Left renal cortex interstitium (tissue), 4 donors: ENCODE data around the gene PTPRB. TPM values are rescaled to one million over a fixed set of nuclear protein-coding genes. Genes with fewer than 3 reads are reported as not detected.
A peak's percentile ranks its signal among the peaks of the same experiment; 100 is the strongest.

Source experiments
- DNase-seq, 4 donors: peaks; one replicate each; pipeline ENCODE4 v3.0.0-alpha.2; 2013; ENCODE audit warnings: low read depth in 4 of 4, low spot score in 2 of 4, missing footprints in 1 of 4
- polyA plus RNA-seq, 4 donors: library from polyadenylated mRNA; unstranded; fragments of 120-200 nt; gene quantifications; one replicate each; pipeline ENCODE4 v1.2.1, GENCODE V29; 2013; ENCODE audit not compliant: insufficient read length in 4 of 4

The PTPRB gene
- polyA plus RNA-seq, 4 donors: 15.9 to 21.4 (median 17.8) TPM

- no peak for DNase-seq
Observed at GRCh38 chr12:70605976-70606375, 31.3 kb downstream of the PTPRB start.

DNA sequence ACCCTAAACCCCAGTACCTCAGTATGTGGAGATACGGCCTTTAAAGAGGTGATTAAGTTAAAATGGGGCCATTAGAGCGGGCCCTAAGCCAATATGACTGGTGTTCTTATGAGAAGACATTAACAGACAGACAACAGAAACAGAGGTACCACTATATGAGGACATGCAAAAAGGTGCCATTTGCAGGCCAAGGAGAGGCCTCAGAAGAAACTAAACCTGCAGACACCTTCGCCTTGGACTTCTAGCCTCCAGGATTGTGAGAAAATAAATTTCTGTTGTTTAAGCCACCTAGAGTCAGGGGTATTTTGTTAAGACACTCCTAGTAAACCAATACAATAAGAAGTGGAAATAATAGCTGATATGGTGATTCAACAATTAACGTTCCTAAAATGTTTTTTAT, 32.6 kb downstream of the PTPRB start:
- no peak for DNase-seq

DNA sequence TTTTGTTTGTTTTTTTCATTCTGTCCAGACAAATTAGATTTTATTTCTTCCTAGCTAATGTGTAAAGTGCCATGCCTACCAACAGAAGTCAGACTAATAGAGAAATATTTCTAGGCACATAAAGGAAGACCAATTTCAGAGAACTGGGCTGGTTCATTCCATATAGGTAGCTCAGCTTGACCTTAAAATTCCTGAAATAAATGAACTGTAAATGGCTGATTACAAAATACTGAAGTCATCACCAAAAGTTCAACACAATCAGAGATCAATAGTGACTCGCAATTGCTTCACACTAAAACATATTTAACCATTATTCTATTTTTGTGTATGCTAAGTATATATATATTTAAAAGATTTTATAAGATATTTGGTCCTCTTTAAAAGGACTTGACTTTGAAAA, 34.2 kb downstream of the PTPRB start:
- DNase-seq: no peak

GRCh38 chr12:70598467-70599193, 38.6 kb downstream of the PTPRB start:
- no peak for DNase-seq

DNA sequence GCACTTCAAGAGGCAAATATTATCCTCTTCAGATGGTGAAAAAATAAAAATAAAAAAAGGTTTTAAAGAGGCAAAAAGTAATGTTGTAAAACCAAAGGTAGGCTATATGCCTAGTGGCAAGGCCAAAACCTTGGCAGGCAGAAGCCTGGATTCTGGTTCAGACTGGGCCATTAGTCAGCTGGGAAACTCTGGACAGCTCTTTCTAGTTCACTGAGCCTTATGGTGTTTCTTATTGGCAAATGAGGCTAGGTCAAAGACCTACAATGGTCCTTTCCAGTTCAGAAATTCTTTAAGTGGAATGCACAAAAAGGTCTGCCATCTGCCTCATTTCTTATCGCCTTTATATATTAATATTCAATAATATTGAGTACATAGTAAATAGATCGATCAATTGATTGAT, 44.6 kb downstream of the PTPRB start:
- no peak for DNase-seq

- no peak for DNase-seq
Observed at GRCh38 chr12:70590549-70591226, 46.5 kb downstream of the PTPRB start.

GRCh38 chr12:70590051-70590450, 47.2 kb downstream of the PTPRB start:
- no peak for DNase-seq

DNA sequence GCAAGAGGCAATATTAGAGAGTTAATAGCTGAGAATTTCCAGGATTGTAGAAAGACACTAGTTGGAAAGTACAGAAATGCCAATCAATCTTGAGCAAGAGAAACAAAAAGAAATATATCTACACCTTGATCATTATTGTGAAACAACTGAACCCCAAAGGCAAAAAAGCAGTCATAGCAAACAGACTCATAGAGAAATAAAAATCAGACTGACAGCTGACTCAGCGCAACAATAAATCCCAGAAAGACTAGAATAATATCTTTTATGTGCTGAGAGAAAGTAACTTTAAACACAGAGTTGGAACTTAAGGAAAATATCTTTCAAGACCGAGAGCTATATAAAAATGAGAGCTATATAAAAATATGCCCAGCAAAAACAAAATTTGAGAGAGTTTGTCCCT, 52.9 kb downstream of the PTPRB start:
- no peak for DNase-seq

- no peak for DNase-seq
Observed at GRCh38 chr12:70583251-70583650, 54.0 kb downstream of the PTPRB start.

DNA sequence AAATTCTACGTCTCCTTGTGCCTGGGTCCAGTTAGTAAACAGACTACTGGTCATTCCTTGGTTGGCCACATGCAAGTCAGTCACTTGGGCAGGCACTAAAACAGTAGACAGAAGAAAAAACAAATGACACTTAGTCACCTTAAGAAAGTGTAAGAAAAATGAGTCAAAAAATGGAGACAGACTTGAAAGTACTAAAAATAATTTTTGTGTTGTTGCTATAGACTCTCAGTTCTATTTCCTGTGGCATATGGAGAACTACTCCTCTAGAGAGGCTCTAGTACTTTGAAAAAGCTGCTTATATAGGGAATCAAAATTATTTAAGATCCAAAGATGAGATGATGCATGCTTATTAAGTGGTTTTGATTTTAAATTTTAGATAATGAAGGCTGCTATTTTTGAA, 56.0 kb downstream of the PTPRB start:
- no peak for DNase-seq

GRCh38 chr12:70577283-70577634, 60.0 kb downstream of the PTPRB start:
- DNase-seq: no peak

DNA sequence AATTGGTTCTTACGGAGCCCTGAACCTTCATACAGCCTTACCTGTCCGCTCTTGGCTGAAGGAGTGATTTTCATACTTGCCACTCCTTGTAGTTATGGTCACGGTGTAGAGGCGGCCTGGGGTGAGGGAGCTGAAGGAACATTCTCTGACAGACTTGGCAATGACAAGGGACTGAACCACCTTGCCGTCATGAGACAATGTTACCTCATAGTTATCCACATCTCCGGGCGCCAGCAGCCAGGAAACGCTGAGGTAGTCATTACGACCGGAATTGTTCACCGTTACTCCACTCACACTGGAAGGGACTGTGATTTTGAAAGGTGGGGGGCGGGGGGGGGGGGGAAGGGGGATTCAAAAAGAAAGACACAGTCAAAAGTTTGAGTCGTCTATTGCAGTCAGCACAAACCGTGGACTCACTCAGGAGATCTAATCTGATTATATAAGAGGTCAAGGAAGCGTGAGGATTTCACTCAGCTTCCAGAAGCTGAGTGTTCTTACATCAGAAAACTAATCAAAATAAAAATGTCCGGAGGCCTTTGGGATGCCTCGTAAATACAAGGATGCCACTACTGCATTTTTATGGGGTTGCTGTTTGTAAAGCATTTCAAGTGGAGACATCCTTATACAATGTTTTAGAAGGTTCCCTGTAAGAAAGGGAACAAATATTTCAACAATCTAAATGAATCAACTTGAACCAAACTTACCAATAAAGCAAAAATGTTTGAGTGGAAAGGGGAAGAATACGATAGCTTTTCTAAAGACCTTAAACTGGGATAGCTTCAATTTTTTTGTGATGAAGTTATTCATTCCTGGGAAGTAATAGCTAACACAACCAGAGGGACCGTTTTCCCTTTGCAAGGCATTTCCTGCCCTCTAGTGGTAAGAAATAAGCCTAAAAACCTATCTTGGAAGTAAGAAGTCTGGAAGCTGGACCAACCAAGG, 60.6 kb downstream of the PTPRB start:
- peak; percentile 40 to 69 (median 56) for DNase-seq

DNA sequence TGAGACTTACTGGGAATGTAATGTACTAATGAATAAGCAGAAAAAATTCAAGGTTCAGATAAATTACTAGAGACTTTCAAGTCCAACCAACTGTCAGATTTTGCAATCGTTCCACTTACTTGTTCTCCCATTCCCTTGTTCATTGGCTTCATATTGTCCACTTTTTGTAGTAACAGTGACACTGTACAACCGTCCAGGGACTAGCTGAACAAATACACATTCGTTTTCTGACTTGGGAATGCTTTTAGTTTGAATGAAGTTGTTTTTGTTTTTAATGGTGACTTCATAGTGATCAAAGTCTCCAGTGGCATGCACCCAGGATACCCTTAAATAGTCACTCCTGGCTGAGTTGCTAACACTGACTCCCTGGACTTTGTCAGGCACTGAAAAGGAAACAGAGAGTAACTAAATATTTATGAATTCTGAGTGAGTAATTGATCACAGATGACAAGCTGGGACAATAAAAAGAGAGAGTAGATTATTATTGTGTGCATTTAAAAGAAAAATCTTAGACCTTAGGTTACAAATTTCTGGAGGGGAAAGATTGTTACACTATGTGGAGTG, 65.4 kb downstream of the PTPRB start:
- DNase-seq: no peak

GRCh38 chr12:70571029-70571428, 66.2 kb downstream of the PTPRB start:
- DNase-seq: no peak

DNA sequence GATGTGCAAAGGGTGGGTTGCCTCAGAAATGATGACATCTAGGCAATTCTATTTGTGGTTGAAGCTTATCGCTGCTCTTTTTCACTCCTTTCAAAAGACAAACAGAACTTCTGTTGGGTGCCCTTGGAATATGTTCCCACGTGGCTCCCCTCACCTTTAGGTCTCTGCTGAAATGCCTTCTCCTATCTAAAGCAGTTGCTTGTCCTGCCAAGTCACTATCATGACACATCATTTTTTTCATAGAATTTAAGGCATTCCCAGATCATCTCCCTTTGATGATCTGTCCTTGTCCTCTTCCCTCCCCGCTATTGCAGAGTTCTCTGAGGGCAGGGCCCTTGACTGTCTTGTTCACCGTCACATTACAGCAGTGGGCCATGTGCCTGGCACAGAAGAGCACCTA, 75.7 kb downstream of the PTPRB start:
- no peak for DNase-seq

DNA sequence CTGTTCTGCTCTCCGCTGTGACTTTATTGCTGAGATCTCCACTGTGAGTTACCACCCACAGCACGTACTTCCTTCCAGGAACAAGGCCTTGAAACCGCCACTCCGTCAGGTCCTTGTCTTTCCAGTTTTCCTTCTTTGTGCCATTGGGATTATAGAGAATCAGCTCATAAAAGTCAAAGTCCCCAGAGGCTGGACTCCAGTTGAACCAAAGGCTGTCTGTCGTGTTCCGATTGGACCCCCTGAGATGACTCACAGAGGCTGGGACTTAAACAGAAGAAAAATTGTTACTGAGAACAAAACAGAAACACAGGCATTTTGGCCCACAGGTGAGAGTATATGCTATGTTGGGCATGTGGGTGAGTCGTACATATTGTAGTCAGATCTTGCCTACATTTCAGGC, 76.6 kb downstream of the PTPRB start:
- DNase-seq: no peak

GRCh38 chr12:70559390-70559789, 77.8 kb downstream of the PTPRB start:
- no peak for DNase-seq

GRCh38 chr12:70557583-70558191, 79.5 kb downstream of the PTPRB start:
- no peak for DNase-seq

GRCh38 chr12:70556179-70556869, 80.9 kb downstream of the PTPRB start:
- DNase-seq: no peak

- no peak for DNase-seq
Observed at GRCh38 chr12:70555081-70555480, 82.1 kb downstream of the PTPRB start.
